Gastroesophageal sphincter (tissue), 3 donors: ENCODE data around the gene TTYH3.

ENCODE experiments used
- EP300 ChIP-seq: sonication (generic); formaldehyde crosslinking; IDR thresholded peaks from one replicate; pipeline ENCODE4 v1.6.1; 2017; ENCODE audit warnings: antibody characterized with exemption, mild to moderate bottlenecking
- POLR2A ChIP-seq, 2 donors: fragments of 450-650 bp; IDR thresholded peaks; one replicate each; pipeline ENCODE4 v1.6.1; 2017; ENCODE audit warnings: antibody characterized with exemption in 2 of 2, mild to moderate bottlenecking in 2 of 2, moderate library complexity in 1 of 2
- TF ChIP-seq, protein P1 (sequence below), 4 experiments: fragments of 200-600 bp in 2 of 4; fragments of 450-650 bp in 2 of 4; sonication (generic) in 1 of 4; IDR thresholded peaks; one replicate each; pipeline ENCODE4 v1.5.1; 2017 to 2019; ENCODE audit warnings: antibody characterized with exemption in 4 of 4, mild to moderate bottlenecking in 2 of 4, moderate library complexity in 2 of 4

GRCh38 chr7:2661602-2662272, 30.0 kb downstream of the TTYH3 start:
- TF ChIP-seq, protein P1, sequence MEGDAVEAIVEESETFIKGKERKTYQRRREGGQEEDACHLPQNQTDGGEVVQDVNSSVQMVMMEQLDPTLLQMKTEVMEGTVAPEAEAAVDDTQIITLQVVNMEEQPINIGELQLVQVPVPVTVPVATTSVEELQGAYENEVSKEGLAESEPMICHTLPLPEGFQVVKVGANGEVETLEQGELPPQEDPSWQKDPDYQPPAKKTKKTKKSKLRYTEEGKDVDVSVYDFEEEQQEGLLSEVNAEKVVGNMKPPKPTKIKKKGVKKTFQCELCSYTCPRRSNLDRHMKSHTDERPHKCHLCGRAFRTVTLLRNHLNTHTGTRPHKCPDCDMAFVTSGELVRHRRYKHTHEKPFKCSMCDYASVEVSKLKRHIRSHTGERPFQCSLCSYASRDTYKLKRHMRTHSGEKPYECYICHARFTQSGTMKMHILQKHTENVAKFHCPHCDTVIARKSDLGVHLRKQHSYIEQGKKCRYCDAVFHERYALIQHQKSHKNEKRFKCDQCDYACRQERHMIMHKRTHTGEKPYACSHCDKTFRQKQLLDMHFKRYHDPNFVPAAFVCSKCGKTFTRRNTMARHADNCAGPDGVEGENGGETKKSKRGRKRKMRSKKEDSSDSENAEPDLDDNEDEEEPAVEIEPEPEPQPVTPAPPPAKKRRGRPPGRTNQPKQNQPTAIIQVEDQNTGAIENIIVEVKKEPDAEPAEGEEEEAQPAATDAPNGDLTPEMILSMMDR (IDR thresholded peaks at IDR 0.05): no peak
- TF ChIP-seq POLR2A (IDR thresholded peaks at IDR 0.05): no peak
- no peak for TF ChIP-seq EP300
